ENCODE measurements around the gene PTPN18.
"Not testable (repeated sequence)": the region's sequence is repeated elsewhere in the genome, so short reads cannot be mapped to it uniquely, and the experiment has no call there.

PTPN18 gene

DNA sequence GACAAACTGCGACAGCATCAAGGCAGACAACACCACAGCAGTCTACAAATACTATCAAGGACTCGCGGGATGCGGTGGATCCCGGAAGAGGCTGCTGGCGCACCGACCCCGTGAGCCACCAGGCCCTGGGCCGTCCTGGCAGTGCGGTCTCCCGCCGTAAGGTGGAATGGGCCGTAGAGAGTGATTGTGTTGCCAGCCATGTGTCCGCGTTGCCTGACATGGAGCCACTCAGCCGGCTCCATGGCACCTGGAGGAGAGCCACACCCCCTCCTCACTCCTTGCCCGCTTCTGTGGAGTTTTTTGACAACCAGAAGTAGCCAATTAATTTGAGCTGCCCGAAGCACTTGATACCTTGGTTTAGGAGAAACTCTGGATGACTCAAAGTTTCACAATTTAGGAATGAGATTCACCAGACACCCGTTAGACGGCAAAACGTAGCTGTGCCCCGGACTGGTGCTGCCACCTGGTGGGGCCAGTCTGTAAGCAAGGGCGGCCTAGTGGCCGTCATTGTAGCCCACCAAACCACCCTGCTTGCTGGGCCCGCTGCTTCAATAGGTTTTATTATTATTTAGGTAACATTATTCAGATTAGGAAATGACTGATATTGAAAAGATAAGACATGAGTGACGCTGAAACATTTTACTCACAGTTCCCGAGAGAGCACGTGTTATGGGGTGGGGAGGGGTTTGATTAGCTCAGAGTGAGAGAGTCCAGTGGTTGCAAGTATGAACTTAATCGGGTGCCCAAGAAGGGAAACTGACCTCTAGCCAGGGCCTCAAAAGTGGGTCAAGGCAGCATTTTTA, 23.4 kb upstream of the PTPN18 start:
- Histone ChIP-seq H2AFZ (ENCODE audit: low read length, unreplicated experiment) (no peak overlapping the region), H3K4me3 (ENCODE audit: low read depth, low read length) (peak overlapping the region; percentile 35; the same call in 1 of the 2 replicates), H3K36me3 (ENCODE audit: insufficient read depth, low read length) (no peaks in the 10 kb centered on the region), H3K27me3 (ENCODE audit: insufficient read depth, low read length) (peaks cover 32% of the 10 kb centered on the region), H3K27ac (ENCODE audit: low read depth, low read length) (no peak overlapping the region), H3K79me2 (ENCODE audit: control insufficient read depth, insufficient read depth, low read length, unreplicated experiment) (no peaks in the 10 kb centered on the region), H3K4me1 (ENCODE audit: control insufficient read depth, insufficient read depth, low read length, unreplicated experiment) (peaks cover 2% of the 10 kb centered on the region)

GRCh38 chr2:130333253-130333652, 22.6 kb upstream of the PTPN18 start:
- not testable (repeated sequence) for H3K36me3 ChIP-seq (ENCODE audit: insufficient read depth, low read length); H3K27ac ChIP-seq (ENCODE audit: low read depth, low read length); H3K4me1 ChIP-seq (ENCODE audit: control insufficient read depth, insufficient read depth, low read length, unreplicated experiment); H2AFZ ChIP-seq (ENCODE audit: low read length, unreplicated experiment); H3K4me3 ChIP-seq (ENCODE audit: low read depth, low read length); H3K79me2 ChIP-seq (ENCODE audit: control insufficient read depth, insufficient read depth, low read length, unreplicated experiment)
- peaks cover 32% of the 10 kb centered on the region for H3K27me3 ChIP-seq (ENCODE audit: insufficient read depth, low read length)

- H3K27ac ChIP-seq (ENCODE audit: low read depth, low read length): no peak overlapping the region
- no peak overlapping the region for H3K4me3 ChIP-seq (ENCODE audit: low read depth, low read length)
- peaks cover 13% of the 10 kb centered on the region for H3K4me1 ChIP-seq (ENCODE audit: control insufficient read depth, insufficient read depth, low read length, unreplicated experiment)
- H2AFZ ChIP-seq (ENCODE audit: low read length, unreplicated experiment): no peak overlapping the region
- H3K27me3 ChIP-seq (ENCODE audit: insufficient read depth, low read length): peaks cover 29% of the 10 kb centered on the region
- H3K36me3 ChIP-seq (ENCODE audit: insufficient read depth, low read length): 0 out of 2 replicates have a peak, but pooled peaks cover 3% of the 10 kb centered on the region
- no peaks in the 10 kb centered on the region for H3K79me2 ChIP-seq (ENCODE audit: control insufficient read depth, insufficient read depth, low read length, unreplicated experiment)
Measured at GRCh38 chr2:130334026-130334425, 21.8 kb upstream of the PTPN18 start.

- peaks cover 17% of the 10 kb centered on the region for H3K27me3 ChIP-seq (ENCODE audit: insufficient read depth, low read length)
- peaks cover 13% of the 10 kb centered on the region for H3K4me1 ChIP-seq (ENCODE audit: control insufficient read depth, insufficient read depth, low read length, unreplicated experiment)
- 0 out of 2 replicates have a peak, but pooled peaks cover 3% of the 10 kb centered on the region for H3K36me3 ChIP-seq (ENCODE audit: insufficient read depth, low read length)
- H2AFZ ChIP-seq (ENCODE audit: low read length, unreplicated experiment): no peak overlapping the region
- H3K4me3 ChIP-seq (ENCODE audit: low read depth, low read length): no peak overlapping the region
- no peaks in the 10 kb centered on the region for H3K79me2 ChIP-seq (ENCODE audit: control insufficient read depth, insufficient read depth, low read length, unreplicated experiment)
- no peak overlapping the region for H3K27ac ChIP-seq (ENCODE audit: low read depth, low read length)
Measured at GRCh38 chr2:130335226-130335625, 20.6 kb upstream of the PTPN18 start.

DNA sequence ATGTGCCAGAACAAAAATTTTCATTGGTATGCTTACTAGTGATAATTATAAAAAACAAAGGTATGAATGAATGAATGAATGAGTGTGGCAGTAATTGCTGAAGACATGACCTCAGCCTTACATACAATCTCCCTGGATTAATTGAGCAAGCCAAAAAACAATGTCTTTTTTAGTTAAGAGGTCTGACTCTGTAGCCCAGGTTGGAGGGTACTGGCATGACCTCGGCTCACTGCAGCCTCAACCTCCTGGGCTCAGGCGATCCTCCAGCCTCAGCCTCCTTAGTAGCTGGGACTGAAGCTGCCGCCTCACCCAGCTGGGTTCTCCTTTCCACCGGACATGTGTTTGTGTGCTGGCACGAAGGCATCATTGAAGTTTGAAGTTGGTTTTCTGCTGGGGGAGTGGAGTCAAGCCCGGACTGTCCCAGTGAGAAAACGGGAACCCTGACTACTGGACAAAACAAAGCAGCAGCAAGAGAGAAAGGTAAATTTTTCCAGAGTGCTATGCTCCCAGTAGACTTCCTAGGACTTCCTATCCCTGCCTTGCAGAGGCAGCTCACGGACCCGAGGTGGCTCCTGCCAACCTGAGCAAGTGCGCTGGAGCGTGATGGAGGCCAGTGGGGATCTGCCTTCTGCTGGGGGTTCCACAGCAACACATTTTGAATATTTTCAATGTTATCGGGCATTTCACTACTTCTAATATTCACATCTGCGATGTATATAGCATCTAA, 19.5 kb upstream of the PTPN18 start:
- Histone ChIP-seq H3K4me1 (ENCODE audit: control insufficient read depth, insufficient read depth, low read length, unreplicated experiment) (peaks cover 15% of the 10 kb centered on the region), H3K36me3 (ENCODE audit: insufficient read depth, low read length) (0 out of 2 replicates have a peak, but pooled peaks cover 3% of the 10 kb centered on the region), H3K4me3 (ENCODE audit: low read depth, low read length) (no peak overlapping the region), H3K27me3 (ENCODE audit: insufficient read depth, low read length) (peaks cover 6% of the 10 kb centered on the region), H2AFZ (ENCODE audit: low read length, unreplicated experiment) (no peak overlapping the region), H3K27ac (ENCODE audit: low read depth, low read length) (no peak overlapping the region), H3K79me2 (ENCODE audit: control insufficient read depth, insufficient read depth, low read length, unreplicated experiment) (no peaks in the 10 kb centered on the region)

DNA sequence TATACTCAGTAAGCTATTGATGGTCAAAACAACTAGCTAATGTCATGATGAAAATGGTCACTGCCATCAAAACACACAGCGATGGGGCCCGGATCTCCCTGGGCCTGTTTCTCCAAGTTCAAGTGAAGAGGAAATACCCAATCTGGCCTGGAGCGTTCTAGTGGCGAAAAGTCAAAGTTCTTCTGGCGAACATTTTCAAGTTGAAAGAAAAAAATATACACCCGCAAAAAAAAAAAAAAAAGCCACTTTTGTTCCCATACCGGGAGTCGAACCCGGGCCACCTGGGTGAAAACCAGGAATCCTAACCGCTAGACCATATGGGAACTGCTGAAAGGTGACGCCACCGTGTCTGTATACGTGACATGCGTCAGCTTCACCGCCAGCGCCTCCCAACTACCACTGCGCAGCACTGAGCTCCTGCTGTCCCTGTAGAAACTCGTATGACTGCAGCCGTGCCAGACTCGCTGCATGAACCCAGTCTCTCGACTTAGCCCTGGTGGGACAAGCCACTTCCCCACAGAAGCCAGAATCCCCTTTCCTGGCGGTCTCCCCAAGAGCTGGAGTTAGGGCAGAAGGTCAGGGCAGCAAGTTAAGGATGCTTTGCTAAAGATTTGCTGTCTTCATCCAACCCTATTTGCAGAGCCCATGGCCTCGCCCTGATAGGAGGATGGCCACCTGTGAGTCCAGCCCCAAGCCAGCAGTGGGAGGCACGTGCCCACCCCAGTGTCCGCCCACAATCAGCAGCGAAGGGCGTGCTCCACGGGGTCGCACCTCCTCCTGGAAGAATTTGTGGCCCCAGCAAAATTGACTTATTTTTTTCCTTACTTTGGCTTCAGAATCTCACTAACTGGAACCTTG, 18.8 kb upstream of the PTPN18 start:
- H2AFZ ChIP-seq (ENCODE audit: low read length, unreplicated experiment): peak overlapping the region; percentile 44
- 0 out of 2 replicates have a peak, but pooled peaks cover 3% of the 10 kb centered on the region for H3K36me3 ChIP-seq (ENCODE audit: insufficient read depth, low read length)
- peak overlapping the region; percentile 49 for H3K4me3 ChIP-seq (ENCODE audit: low read depth, low read length)
- peaks cover 16% of the 10 kb centered on the region for H3K4me1 ChIP-seq (ENCODE audit: control insufficient read depth, insufficient read depth, low read length, unreplicated experiment)
- H3K27ac ChIP-seq (ENCODE audit: low read depth, low read length): peak overlapping the region; percentile 37
- peaks cover 2% of the 10 kb centered on the region; the same call in 1 of the 2 replicates for H3K27me3 ChIP-seq (ENCODE audit: insufficient read depth, low read length)
- no peaks in the 10 kb centered on the region for H3K79me2 ChIP-seq (ENCODE audit: control insufficient read depth, insufficient read depth, low read length, unreplicated experiment)

DNA sequence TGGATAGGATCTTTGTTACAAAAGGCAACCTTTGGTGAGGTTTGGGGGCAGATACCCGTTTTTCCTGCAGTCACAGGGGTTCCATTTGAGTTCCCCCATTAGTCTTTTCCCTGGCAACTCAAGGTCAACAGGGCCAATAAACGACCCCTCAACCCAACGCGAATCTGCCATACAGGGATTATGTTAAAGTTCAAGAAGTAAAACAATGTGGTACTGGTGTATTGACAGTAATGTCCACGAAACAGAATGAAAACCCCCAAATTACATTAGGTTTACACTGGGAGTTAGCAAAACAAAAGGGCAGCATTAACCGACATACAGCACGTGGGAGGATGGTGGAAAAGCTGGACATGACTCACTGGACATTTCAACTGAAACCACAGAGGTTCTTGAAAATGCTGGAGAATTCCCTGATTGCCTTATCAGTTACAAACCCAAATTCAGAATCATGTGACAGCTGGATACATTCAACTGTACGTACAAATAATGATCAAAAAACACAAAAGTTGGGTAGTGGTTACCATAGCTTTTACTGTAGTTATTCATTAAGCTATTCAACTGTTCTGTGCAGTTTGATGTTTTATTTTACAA, 18.0 kb upstream of the PTPN18 start:
- Histone ChIP-seq H3K27ac (ENCODE audit: low read depth, low read length) (peak overlapping the region; percentile 37), H3K79me2 (ENCODE audit: control insufficient read depth, insufficient read depth, low read length, unreplicated experiment) (no peaks in the 10 kb centered on the region), H2AFZ (ENCODE audit: low read length, unreplicated experiment) (peak overlapping the region; percentile 70), H3K4me3 (ENCODE audit: low read depth, low read length) (peak overlapping the region; percentile 49; the same call in 1 of the 2 replicates), H3K4me1 (ENCODE audit: control insufficient read depth, insufficient read depth, low read length, unreplicated experiment) (peaks cover 16% of the 10 kb centered on the region), H3K27me3 (ENCODE audit: insufficient read depth, low read length) (peaks cover 2% of the 10 kb centered on the region; the same call in 1 of the 2 replicates), H3K36me3 (ENCODE audit: insufficient read depth, low read length) (0 out of 2 replicates have a peak, but pooled peaks cover 3% of the 10 kb centered on the region)

- no peak overlapping the region for H3K27ac ChIP-seq (ENCODE audit: low read depth, low read length)
- H3K79me2 ChIP-seq (ENCODE audit: control insufficient read depth, insufficient read depth, low read length, unreplicated experiment): peaks cover 8% of the 10 kb centered on the region
- no peak overlapping the region for H3K4me3 ChIP-seq (ENCODE audit: low read depth, low read length)
- peaks cover 20% of the 10 kb centered on the region for H3K4me1 ChIP-seq (ENCODE audit: control insufficient read depth, insufficient read depth, low read length, unreplicated experiment)
- 0 out of 2 replicates have a peak, but pooled peaks cover 3% of the 10 kb centered on the region for H3K36me3 ChIP-seq (ENCODE audit: insufficient read depth, low read length)
- peaks cover 2% of the 10 kb centered on the region; the same call in 1 of the 2 replicates for H3K27me3 ChIP-seq (ENCODE audit: insufficient read depth, low read length)
- H2AFZ ChIP-seq (ENCODE audit: low read length, unreplicated experiment): no peak overlapping the region
Measured at GRCh38 chr2:130338793-130339345, 17.0 kb upstream of the PTPN18 start.

GRCh38 chr2:130339885-130340745, 15.7 kb upstream of the PTPN18 start:
- peaks cover 18% of the 10 kb centered on the region for H3K79me2 ChIP-seq (ENCODE audit: control insufficient read depth, insufficient read depth, low read length, unreplicated experiment)
- H3K27me3 ChIP-seq (ENCODE audit: insufficient read depth, low read length): no peaks in the 10 kb centered on the region
- H3K4me1 ChIP-seq (ENCODE audit: control insufficient read depth, insufficient read depth, low read length, unreplicated experiment): peaks cover 21% of the 10 kb centered on the region
- H2AFZ ChIP-seq (ENCODE audit: low read length, unreplicated experiment): no peak overlapping the region
- peaks cover 5% of the 10 kb centered on the region; the same call in 1 of the 2 replicates for H3K36me3 ChIP-seq (ENCODE audit: insufficient read depth, low read length)
- H3K27ac ChIP-seq (ENCODE audit: low read depth, low read length): no peak overlapping the region
- no peak overlapping the region for H3K4me3 ChIP-seq (ENCODE audit: low read depth, low read length)

Measured in ACC112 (cell line).